Cardiac muscle cell (in vitro differentiated cells and primary cell): ENCODE measurements around the gene TP53TG5. TPM values are rescaled to one million over a fixed set of nuclear protein-coding genes. Genes with fewer than 3 reads are reported as not detected.

Experiments used
- DNase-seq, 2 donors: peaks; one replicate each; pipeline versions ENCODE4 v3.0.0 to v3.0.0-alpha.2; 2010 to 2017; ENCODE audit warnings: low read depth in 1 of 2, low spot score in 1 of 2
- H3K27ac ChIP-seq: fragments of 200-600 bp; sonication (generic); 2 replicates; pipeline ENCODE4 v1.5.1; 2016
- H3K27me3 ChIP-seq: fragments of 200-600 bp; sonication (generic); 2 replicates; pipeline ENCODE4 v1.6.0; 2016; ENCODE audit warnings: control low read depth
- H3K36me3 ChIP-seq: fragments of 200-600 bp; sonication (generic); 2 replicates; pipeline ENCODE4 v1.5.1; 2016; ENCODE audit warnings: control low read depth
- H3K4me1 ChIP-seq: fragments of 200-600 bp; sonication (generic); 2 replicates; pipeline ENCODE4 v1.8.1; 2017; ENCODE audit warnings: low read depth, mild to moderate bottlenecking, mixed run types
- H3K4me3 ChIP-seq: fragments of 200-600 bp; sonication (generic); 2 replicates; pipeline ENCODE4 v1.5.1; 2016; ENCODE audit warnings: mild to moderate bottlenecking
- H3K9me3 ChIP-seq: fragments of 200-600 bp; sonication (generic); 2 replicates; pipeline ENCODE4 v1.5.1; 2017; ENCODE audit warnings: low read depth, mild to moderate bottlenecking, control low read depth
- polyA plus RNA-seq: library from polyadenylated mRNA; unstranded; fragments of >200 nt; fragmentation: Nextera tagmentation; extraction: Ambion mirVana; gene quantifications from 2 replicates; pipeline ENCODE4 v1.2.1, GENCODE V29; 2016
- total RNA-seq: library from RNA; depleted of rRNA; stranded (reverse); fragments of >200 nt; gene quantifications from 2 replicates; pipeline ENCODE4 v1.2.3, GENCODE V29; 2016
- TF ChIP-seq, protein P1 (sequence below): IDR thresholded peaks from 2 replicates; pipeline ENCODE4 v1.5.1; 2012; ENCODE audit warnings: low read depth, mild to moderate bottlenecking, low read length

Gene TP53TG5
- total and polyA plus RNA-seq, 2 experiments from 2014 or later: 0.39 to 3.5 TPM

DNA sequence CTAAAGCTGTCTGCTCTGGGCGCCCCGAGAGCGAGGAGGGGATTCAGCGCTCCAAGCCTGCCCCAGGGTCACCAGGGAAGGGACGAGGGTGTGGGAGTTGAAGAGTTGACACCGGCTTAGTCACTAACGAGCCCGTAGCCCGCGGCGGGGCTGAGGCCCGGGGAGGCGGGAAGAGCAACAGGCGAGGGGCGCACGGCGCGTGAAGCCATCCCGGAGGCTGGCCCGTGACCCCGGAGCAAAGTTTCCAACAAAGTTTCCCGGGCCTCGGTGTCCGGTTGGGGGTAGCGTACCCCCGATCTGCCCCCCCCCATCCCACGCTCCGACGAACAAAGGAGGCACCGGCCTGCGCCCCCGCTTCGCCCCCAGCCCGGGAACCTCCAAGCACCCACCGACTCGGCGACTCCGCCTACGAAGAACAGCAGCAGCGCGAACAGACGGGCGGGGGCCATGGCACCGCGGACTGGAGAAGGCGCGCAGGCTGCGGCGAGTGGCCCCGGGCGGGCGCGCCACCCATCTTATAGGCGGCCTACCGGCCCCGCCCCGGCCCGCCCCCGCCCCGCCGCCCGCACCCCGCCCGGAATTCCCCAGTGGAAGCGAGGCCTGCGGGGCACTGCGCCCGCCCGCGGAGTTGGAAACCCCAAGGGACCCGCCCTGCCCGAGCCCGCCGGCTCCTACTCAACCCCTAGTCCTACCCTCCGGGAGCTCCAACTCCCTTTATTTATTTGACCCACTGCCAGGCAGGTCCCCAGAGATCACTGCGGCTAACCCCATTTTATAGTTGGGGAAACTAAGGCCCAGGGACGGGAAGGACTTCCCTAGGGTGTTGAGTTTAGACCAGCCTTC is 30.0 kb downstream of the TP53TG5 start, which contains the start of gene SDC4:
Gene SDC4 (minus strand): TSS at position 489 of the 843 bp plus-strand sequence. CDS start 40 bp downstream, at position 449.
- Histone ChIP-seq H3K27me3 (no peaks in the 10 kb centered on the region), H3K27ac (peak within 1 kb of the TSS; percentile 49), H3K9me3 (no peaks in the 10 kb centered on the region), H3K4me1 (peaks cover 42% of the 10 kb centered on the region), H3K36me3 (no peaks in the 10 kb centered on the region), H3K4me3 (peak within 1 kb of the TSS; percentile 66)
- TF ChIP-seq, protein P1, sequence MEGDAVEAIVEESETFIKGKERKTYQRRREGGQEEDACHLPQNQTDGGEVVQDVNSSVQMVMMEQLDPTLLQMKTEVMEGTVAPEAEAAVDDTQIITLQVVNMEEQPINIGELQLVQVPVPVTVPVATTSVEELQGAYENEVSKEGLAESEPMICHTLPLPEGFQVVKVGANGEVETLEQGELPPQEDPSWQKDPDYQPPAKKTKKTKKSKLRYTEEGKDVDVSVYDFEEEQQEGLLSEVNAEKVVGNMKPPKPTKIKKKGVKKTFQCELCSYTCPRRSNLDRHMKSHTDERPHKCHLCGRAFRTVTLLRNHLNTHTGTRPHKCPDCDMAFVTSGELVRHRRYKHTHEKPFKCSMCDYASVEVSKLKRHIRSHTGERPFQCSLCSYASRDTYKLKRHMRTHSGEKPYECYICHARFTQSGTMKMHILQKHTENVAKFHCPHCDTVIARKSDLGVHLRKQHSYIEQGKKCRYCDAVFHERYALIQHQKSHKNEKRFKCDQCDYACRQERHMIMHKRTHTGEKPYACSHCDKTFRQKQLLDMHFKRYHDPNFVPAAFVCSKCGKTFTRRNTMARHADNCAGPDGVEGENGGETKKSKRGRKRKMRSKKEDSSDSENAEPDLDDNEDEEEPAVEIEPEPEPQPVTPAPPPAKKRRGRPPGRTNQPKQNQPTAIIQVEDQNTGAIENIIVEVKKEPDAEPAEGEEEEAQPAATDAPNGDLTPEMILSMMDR: no peak
- DNase-seq: peak; percentile 69 to 77

DNA sequence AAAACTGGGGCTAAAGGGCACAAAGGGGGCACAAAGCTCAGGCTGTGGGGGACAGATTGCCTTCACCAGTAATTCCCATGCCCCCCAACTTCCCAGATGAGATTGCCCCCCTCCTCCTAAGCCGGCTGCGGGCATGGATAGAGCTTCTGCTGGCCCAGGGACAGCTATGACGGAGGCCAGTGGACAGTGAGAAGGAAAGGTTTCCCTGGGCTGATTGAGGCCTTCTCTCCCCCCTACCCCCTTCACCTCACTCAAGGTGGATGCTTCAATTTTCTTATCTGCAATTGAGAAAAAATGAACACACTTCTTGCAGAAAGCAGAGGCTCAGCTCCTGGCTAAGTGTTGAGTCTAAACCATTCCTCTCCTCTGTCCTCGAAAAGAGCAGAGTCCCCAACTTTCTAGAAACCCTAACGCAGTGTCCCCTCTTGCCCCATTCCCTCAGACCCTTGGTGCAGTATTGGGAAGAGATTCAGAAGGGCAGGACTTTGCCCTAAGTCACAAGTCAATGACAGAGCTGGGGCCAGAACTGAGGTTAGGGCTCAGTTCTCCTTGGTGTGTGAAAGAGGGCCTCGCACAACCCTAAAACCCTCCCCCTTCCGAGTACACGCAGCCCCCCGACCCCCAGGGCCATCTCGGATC is 30.7 kb downstream of the TP53TG5 start:
- Histone ChIP-seq H3K4me3 (peak overlapping the region; percentile 66), H3K4me1 (peaks cover 49% of the 10 kb centered on the region), H3K27ac (peak overlapping the region; percentile 49), H3K27me3 (no peaks in the 10 kb centered on the region), H3K36me3 (no peaks in the 10 kb centered on the region), H3K9me3 (no peaks in the 10 kb centered on the region)
- TF ChIP-seq, protein P1: no peak
- no peak for DNase-seq

DNA sequence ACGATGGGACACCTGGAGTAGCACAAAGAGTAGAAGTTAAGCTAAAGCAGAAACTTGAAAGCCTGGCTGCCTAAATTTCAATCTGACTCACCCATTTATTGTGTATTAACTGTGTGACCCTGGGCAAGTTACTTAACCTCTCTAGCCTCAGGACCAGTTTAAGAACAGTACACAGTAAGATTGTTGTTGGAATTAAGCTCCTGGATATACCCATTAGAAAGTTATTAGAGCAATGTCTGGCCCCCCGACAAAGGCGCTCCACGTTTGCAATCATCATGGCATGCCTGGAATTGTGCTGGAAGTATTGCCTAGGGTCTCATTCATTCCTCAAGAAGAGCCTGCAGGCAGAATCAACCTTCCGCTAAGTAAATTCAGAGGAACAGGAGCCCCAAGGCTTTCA is 31.3 kb downstream of the TP53TG5 start:
- Histone ChIP-seq H3K27me3 (no peaks in the 10 kb centered on the region), H3K9me3 (no peaks in the 10 kb centered on the region), H3K36me3 (no peaks in the 10 kb centered on the region), H3K4me1 (peaks cover 53% of the 10 kb centered on the region), H3K4me3 (peak overlapping the region; percentile 66), H3K27ac (peak overlapping the region; percentile 49)
- TF ChIP-seq, protein P1: no peak
- no peak for DNase-seq

DNA sequence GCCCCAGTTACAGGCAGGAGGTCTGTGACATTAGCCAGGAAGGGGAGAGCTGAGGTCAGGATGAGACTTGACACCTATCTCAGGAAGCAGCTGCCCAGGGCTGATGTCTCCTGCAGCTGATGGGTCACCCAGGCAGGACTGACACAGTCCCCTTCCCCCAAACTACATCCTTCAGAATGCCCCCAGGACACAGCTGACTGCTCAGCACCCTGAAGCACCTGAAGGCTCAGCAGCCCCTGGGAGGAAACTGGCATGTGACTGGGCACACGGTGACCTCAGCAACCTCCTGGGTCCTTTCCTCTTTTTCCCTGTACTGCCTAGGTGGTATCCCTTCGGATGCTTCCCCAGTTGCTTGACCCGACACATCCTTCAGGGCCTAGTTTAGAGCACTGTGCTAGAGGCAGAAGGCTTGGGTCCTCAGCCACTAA is 31.8 kb downstream of the TP53TG5 start:
- H3K27ac ChIP-seq: no peak overlapping the region
- H3K36me3 ChIP-seq: no peaks in the 10 kb centered on the region
- H3K4me3 ChIP-seq: peak overlapping the region; percentile 66
- DNase-seq: no peak
- no peaks in the 10 kb centered on the region for H3K9me3 ChIP-seq
- H3K4me1 ChIP-seq: peaks cover 59% of the 10 kb centered on the region
- H3K27me3 ChIP-seq: no peaks in the 10 kb centered on the region
- TF ChIP-seq, protein P1: no peak

DNA sequence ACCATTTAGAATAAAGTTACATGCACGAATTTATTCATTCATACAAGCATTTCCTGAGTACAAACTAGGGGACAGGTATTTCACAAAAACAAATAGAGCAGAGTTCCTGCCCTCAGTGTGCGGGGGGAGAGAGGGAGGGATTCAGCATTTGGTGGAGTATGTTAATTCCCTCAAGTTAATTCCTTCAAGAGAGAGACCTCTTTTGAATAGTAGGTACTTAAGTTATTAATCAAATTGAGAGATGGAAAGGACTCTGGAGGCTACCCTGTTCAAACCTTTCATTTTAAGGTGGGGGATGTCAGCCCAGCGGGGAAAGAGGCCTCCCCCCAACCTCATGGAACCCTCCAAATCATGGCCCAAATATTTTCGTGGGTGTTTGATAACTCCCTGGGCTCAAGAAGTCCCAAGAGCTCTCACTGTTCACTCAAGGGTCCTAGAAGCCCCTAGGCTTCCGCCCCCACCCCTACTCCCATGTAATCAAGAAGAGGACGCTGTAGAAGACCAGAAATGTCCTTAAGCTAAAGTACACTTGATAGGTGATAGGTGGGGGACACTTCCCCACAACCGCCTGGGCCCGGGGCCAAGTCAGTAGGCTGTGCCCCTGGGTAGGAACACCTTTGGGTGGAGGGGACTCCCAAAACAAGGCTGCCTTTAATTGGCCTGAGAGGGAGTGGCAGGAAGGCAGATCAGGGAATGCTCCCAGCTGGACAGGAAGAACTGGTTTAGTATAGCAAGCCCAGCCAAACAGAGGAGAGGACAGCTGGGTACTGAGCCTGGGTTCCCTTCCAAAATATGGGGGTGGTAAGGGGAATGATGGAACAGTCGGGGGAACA is 32.8 kb downstream of the TP53TG5 start:
- DNase-seq: no peak
- Histone ChIP-seq H3K9me3 (no peaks in the 10 kb centered on the region), H3K4me3 (no peak overlapping the region), H3K27ac (peak overlapping the region; percentile 98), H3K27me3 (no peaks in the 10 kb centered on the region), H3K4me1 (peaks cover 69% of the 10 kb centered on the region), H3K36me3 (no peaks in the 10 kb centered on the region)
- TF ChIP-seq, protein P1: no peak
